Mucosa of rectum (tissue), 2 donors: ENCODE results near the gene PEX26.

Source experiments
- H3K27ac ChIP-seq, 2 donors: one replicate each; pipeline ENCODE4 v1.7.0; 2013; ENCODE audit warnings: inconsistent platforms in 2 of 2, low read depth in 2 of 2, low read length in 2 of 2
- H3K27me3 ChIP-seq, 2 donors: one replicate each; pipeline ENCODE4 v1.7.0; 2013; ENCODE audit warnings: low read length in 2 of 2; ENCODE audit not compliant: control insufficient read depth in 2 of 2, insufficient read depth in 2 of 2
- H3K36me3 ChIP-seq, 2 donors: one replicate each; pipeline ENCODE4 v1.7.0; 2013; ENCODE audit warnings: low read length in 2 of 2; ENCODE audit not compliant: control insufficient read depth in 2 of 2, insufficient read depth in 2 of 2
- H3K4me1 ChIP-seq, 2 donors: one replicate each; pipeline ENCODE4 v1.7.0; 2013; ENCODE audit warnings: low read length in 2 of 2, mild to moderate bottlenecking in 1 of 2; ENCODE audit not compliant: control insufficient read depth in 2 of 2, insufficient read depth in 2 of 2
- H3K4me3 ChIP-seq, 2 donors: one replicate each; pipeline ENCODE4 v1.7.0; 2013; ENCODE audit warnings: low read length in 2 of 2
- H3K9ac ChIP-seq, 2 donors: one replicate each; pipeline ENCODE4 v1.7.0; 2013; ENCODE audit warnings: low read length in 2 of 2, low read depth in 1 of 2, mild to moderate bottlenecking in 1 of 2
- H3K9me3 ChIP-seq, 2 donors: one replicate each; pipeline ENCODE4 v1.7.0; 2013; ENCODE audit warnings: low read length in 2 of 2; ENCODE audit not compliant: control insufficient read depth in 2 of 2
- donor health status: healthy.
- donor health status: Normal muscosa, but diverticular disease.

Gene PEX26

GRCh38 chr22:18056807-18057474 lies 20.8 kb upstream of the PEX26 start:
- Histone ChIP-seq H3K36me3 (no peaks in the 10 kb centered on the region), H3K27me3 (no peaks in the 10 kb centered on the region), H3K4me3 (no peak overlapping the region), H3K9me3 (no peaks in the 10 kb centered on the region), H3K27ac (peak overlapping the region; percentile 81 to 87), H3K4me1 (peaks cover 26 to 48% of the 10 kb centered on the region in 2 donors), H3K9ac (peak overlapping the region in 1 of 2 donors; percentile 34)

DNA sequence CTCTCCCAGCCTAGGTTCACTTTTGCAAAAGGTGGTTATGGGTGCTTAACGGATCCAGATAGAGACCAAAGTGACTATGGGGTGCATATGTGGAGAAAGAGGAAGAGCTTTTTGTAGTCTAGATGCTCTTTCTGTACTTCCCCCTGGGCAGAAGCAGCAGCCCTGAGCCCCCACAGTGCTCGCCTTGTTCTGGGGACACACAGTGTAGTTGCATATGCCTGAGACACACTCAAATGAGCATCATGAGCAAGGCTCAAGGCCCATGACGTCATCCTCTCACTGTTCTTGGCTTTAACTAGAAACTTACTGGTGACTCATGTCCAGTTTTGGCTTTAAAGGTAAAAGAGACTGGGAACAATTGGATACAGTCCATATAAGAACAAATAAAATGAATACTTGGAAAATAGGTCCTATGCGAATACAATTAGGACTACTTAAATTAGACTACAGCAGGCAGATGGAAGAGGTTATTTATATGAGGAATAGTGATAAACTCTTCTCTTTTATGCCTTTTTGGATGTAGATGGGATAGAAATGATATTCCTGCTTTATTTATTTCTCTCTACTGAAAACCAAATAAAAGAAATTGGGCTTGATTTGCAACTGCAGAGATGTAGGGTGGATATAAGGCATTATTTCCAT lies 20.1 kb upstream of the PEX26 start:
- H3K27me3 ChIP-seq, result no peaks in the 10 kb centered on the region
- H3K4me1 ChIP-seq, result peaks cover 26 to 52% of the 10 kb centered on the region in 2 donors
- H3K9ac ChIP-seq, result peak overlapping the region in 1 of 2 donors; percentile 9
- peak overlapping the region; percentile 81 to 87 for H3K27ac ChIP-seq
- no peaks in the 10 kb centered on the region for H3K36me3 ChIP-seq
- H3K4me3 ChIP-seq, result no peak overlapping the region
- H3K9me3 ChIP-seq, result no peaks in the 10 kb centered on the region

DNA sequence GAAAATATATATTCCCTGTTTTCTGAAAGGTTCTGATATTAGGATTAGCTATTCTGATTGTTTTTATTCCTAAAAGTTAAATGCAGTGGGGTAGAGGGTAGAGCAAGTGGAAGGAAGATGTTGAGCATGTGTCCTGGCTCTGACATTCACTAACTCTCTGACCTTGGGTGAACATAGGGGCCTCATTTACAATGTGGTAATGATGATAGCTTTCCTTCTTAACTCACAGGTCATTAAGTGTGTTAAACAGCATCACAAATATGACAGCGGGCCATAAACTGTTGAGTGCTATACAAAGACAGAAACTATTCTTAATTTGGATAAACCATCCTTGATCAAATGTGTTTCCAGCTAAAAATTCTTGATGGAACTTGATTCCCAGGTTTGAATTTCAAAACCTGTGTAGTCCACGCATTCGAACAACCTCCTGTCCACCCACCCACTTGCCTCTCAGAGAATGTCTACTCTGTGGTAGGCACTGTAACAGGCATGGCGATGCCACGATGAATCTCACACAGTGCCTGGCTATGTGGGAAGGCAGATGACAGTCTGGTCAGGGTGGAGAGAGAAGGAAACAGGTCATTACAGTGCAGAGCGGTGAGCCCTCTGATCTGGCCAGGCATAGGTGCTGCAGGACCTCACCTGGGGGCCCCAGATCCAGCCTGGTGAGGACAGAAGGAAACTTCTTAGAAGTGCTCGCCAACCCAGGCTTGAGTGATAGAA lies 19.3 kb upstream of the PEX26 start:
- H3K27ac ChIP-seq, result peak overlapping the region; percentile 74 to 81
- no peaks in the 10 kb centered on the region for H3K9me3 ChIP-seq
- no peaks in the 10 kb centered on the region for H3K27me3 ChIP-seq
- H3K4me1 ChIP-seq, result peaks cover 26 to 57% of the 10 kb centered on the region in 2 donors
- no peaks in the 10 kb centered on the region for H3K36me3 ChIP-seq
- H3K9ac ChIP-seq, result peak overlapping the region in 1 of 2 donors; percentile 9
- no peak overlapping the region for H3K4me3 ChIP-seq

- Histone ChIP-seq H3K9ac (no peak overlapping the region), H3K4me1 (peaks cover 26 to 56% of the 10 kb centered on the region in 2 donors), H3K27me3 (no peaks in the 10 kb centered on the region), H3K27ac (no peak overlapping the region), H3K36me3 (no peaks in the 10 kb centered on the region), H3K9me3 (no peaks in the 10 kb centered on the region), H3K4me3 (no peak overlapping the region)
Observed at GRCh38 chr22:18059094-18059417, 18.7 kb upstream of the PEX26 start.

DNA sequence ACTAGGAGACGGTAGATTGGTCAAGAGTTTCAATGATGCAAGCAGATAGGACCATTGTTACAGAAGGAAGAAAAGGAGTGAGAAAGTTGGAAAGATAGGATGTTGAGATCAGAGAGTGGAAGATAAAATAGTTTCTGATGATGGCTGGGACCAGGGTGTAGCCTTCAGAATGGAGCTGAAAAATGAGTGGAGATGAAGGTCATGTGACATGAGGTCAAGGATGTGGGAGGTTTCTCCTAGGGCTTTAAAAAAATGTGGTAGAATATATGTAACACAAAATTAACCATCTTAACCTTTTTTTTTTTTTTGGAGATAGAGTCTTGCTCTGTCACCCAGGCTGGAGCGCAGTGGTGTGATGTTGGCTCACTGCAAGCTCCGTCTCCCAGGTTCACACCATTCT lies 18.3 kb upstream of the PEX26 start:
- H3K4me3 ChIP-seq, result no peak overlapping the region
- no peak overlapping the region for H3K27ac ChIP-seq
- peaks cover 26 to 54% of the 10 kb centered on the region in 2 donors for H3K4me1 ChIP-seq
- no peaks in the 10 kb centered on the region for H3K36me3 ChIP-seq
- no peaks in the 10 kb centered on the region for H3K9me3 ChIP-seq
- no peaks in the 10 kb centered on the region for H3K27me3 ChIP-seq
- H3K9ac ChIP-seq, result no peak overlapping the region

DNA sequence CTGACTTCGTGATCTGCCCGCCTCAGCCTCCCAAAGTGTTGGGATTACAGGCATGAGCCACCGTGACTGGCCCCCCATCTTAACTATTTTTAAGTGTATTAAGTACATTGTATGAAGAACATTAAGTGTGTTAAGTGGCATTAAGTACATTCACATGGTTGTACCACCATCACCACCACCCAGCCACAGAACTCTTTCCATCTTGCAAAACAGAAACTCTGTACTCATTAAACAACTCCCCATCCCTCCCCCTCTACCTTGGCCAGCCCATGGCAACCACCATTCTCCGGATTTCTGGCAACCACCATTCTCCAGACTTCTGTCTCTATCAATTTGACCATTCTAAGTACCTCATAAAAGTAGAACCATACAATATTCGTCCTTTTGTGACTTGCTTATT lies 17.8 kb upstream of the PEX26 start:
- Histone ChIP-seq H3K27me3 (no peaks in the 10 kb centered on the region), H3K27ac (no peak overlapping the region), H3K9ac (no peak overlapping the region), H3K9me3 (no peaks in the 10 kb centered on the region), H3K4me3 (no peak overlapping the region), H3K4me1 (peaks cover 26 to 54% of the 10 kb centered on the region in 2 donors), H3K36me3 (no peaks in the 10 kb centered on the region)

DNA sequence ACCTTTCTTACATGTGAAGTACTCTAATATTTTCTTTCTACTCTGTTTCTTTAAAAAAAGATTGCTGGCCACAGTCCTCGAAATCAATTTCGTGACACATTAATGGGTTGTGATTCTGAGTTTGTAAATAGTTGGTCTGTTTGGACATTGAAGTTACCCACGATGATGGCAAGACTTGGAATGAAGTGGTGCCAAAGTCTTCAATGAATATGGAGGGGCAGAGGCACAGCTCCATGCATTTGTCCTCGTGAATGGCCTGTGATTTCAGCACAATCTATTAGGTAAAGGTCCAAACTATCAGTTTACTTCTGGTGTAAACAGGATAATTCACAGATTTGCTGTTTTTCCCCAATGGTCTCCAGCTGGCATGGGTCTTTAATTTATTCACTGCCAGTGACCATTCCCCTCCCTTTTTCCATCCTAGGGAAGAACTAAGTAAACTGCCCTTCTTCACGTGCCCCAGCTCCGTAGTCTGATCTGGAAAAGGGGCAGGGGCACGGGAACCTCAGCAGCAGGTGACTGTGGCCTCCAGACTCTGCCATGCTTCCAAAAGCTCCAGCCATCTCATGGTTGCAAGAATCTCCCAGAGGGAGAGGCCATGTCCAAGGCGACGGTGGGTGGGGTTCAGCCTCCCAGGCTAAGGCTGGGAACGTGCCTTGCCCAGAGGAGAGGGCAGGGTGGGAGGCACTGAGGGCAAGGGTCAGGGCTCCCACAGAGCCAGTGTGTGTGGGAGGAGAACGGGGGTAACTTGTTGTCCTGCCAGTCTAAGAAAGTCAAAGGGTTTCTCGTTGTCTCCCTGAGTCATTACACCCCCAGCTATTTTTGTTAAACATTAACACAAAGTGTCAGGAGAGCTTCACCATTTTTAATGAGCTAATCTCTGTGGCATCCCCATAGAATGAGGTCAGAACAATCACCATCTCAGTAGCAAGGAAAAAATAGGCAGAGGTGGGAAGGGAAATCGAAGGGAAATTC lies 16.9 kb upstream of the PEX26 start:
- Histone ChIP-seq H3K4me1 (peaks cover 23 to 50% of the 10 kb centered on the region in 2 donors), H3K27ac (peak overlapping the region; percentile 56 to 58), H3K4me3 (peak overlapping the region in 1 of 2 donors; percentile 7), H3K27me3 (no peaks in the 10 kb centered on the region), H3K9me3 (no peaks in the 10 kb centered on the region), H3K36me3 (no peaks in the 10 kb centered on the region), H3K9ac (no peak overlapping the region)

DNA sequence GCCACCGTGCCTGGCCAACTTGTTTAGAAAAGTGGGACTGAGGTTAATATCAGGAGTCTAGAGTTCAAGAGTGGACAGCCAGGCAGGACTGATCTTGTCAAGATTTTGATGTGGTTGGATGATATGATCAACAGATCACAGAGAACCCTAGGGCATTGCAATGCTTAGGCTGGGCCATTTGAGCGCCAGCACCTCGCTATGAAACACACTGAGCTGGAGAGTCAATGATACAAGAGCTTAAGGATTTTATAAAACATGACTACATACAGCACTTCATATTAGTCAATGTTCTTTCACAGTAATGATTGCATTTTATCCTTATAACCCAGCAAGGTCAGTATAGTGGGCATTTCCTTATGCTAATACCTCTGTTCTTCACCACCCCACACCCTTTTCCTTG lies 15.4 kb upstream of the PEX26 start:
- Histone ChIP-seq H3K4me3 (no peak overlapping the region), H3K9ac (no peak overlapping the region), H3K36me3 (no peaks in the 10 kb centered on the region), H3K9me3 (no peaks in the 10 kb centered on the region), H3K4me1 (peaks cover 13 to 53% of the 10 kb centered on the region in 2 donors), H3K27ac (peak overlapping the region in 1 of 2 donors; percentile 38), H3K27me3 (no peaks in the 10 kb centered on the region)

DNA sequence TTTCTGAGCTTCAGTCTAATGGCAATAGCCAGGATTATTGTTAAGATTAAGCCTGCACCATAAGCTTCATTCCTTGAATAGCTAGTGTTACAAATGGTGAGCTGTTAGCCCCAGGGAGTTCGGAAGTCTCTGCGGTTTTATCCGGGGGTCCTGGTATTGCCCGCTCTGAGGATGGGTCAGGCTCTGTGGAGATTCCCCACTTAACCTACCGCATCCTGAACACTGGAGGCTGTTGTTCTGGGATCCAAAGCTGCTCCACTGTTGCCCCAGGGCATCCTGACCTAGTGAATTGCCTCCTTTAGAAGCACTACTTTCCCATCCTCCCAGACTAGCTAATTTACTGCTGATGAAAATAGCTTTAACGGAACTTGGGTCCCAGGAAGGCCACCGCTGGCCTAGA lies 14.5 kb upstream of the PEX26 start:
- no peaks in the 10 kb centered on the region for H3K9me3 ChIP-seq
- H3K4me3 ChIP-seq, result no peak overlapping the region
- no peak overlapping the region for H3K9ac ChIP-seq
- no peak overlapping the region for H3K27ac ChIP-seq
- peaks cover 12 to 47% of the 10 kb centered on the region in 2 donors for H3K4me1 ChIP-seq
- no peaks in the 10 kb centered on the region for H3K36me3 ChIP-seq
- H3K27me3 ChIP-seq, result no peaks in the 10 kb centered on the region
